IPS DF 6.9 (cell line): ENCODE data around the gene CAPZA3.
A peak's percentile ranks its signal among the peaks of the same experiment; 100 is the strongest.

Source experiments
- DNase-seq: peaks from one replicate; pipeline ENCODE4 v3.0.0-alpha.2; 2013; ENCODE audit warnings: low read depth, low spot score
- H3K27ac ChIP-seq: one replicate; pipeline ENCODE4 v1.5.1; 2013; ENCODE audit warnings: low read length, control low read depth
- H3K27me3 ChIP-seq: 2 replicates; pipeline ENCODE4 v1.6.1; 2013; ENCODE audit warnings: mild to moderate bottlenecking, low read length; ENCODE audit not compliant: control insufficient read depth, insufficient read depth
- H3K36me3 ChIP-seq: 2 replicates; pipeline ENCODE4 v1.6.1; 2013; ENCODE audit warnings: low read length; ENCODE audit not compliant: control insufficient read depth, insufficient read depth
- H3K4me1 ChIP-seq: 2 replicates; pipeline ENCODE4 v1.6.1; 2013; ENCODE audit warnings: low read length; ENCODE audit not compliant: control insufficient read depth, insufficient read depth
- H3K4me3 ChIP-seq: 2 replicates; pipeline ENCODE4 v1.5.1; 2013; ENCODE audit warnings: mild to moderate bottlenecking, low read length
- H3K9me3 ChIP-seq: 2 replicates; pipeline ENCODE4 v1.6.1; 2013; ENCODE audit warnings: low read length, inconsistent platforms; ENCODE audit not compliant: control insufficient read depth, insufficient read depth
- WGBS: extraction: QIAGEN DNeasy Blood & Tissue Kit; methylation state at CpG from one replicate; pipeline ENCODE4 v1.1.7; 2013; ENCODE audit warnings: mixed read lengths, missing lambda C conversion rate; ENCODE audit not compliant: insufficient read length, insufficient coverage; 5-methylcytosine and 5-hydroxymethylcytosine counted together

The CAPZA3 gene

DNA sequence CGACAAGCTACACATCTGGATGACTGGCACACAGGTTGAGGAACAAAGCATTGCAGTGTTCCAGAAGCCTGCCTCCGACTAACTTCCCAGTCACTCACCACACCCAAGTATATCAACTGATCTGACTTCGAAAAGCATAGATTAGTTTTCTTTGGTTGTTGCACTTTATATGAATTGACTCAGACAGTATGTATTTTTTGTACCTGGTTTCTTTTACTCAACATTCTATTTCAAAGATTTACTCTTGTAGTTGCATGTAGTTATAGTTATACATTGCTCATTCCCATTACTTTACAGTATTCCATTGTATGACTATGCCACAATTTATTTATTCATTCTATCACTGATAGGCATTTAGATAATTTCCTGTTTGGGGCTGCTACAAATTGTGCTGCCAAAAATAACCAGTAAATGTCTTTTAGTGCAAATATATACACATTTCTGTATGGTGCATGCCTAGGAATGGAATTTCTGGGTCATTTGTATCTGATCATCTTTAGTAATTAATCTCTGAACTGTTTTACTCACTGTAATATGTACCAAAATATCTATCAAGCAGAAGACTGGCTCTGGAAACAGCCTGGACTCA lies 17.9 kb upstream of the CAPZA3 start:
- Histone ChIP-seq H3K9me3 (no peaks in the 10 kb centered on the region), H3K36me3 (no peaks in the 10 kb centered on the region), H3K27me3 (no peaks in the 10 kb centered on the region), H3K27ac (no peak overlapping the region), H3K4me1 (no peaks in the 10 kb centered on the region), H3K4me3 (no peak overlapping the region)
- no CpG with 5 or more reads among the region's 3 CpGs for WGBS
- no peak for DNase-seq

DNA sequence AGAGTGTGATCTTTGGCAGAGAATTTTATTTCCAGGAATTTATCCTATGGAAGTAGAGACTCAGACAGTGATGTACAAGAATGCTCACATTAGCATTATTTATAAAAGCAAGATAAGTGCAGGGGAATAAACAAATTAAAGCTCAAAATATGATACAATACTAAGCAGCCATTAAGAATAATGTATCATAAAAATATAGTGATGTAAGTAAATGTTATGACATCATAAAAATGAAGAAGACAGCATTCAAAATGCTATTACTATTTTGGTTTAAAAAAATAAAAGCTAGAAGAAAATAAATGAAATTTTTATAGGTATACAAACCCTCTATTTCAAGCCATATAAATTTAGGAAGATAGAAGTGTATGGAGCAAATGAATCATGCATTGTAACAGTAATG lies 17.2 kb upstream of the CAPZA3 start:
- Histone ChIP-seq H3K27me3 (no peaks in the 10 kb centered on the region), H3K4me1 (no peaks in the 10 kb centered on the region), H3K4me3 (no peak overlapping the region), H3K9me3 (no peaks in the 10 kb centered on the region), H3K27ac (no peak overlapping the region), H3K36me3 (no peaks in the 10 kb centered on the region)
- no peak for DNase-seq

DNA sequence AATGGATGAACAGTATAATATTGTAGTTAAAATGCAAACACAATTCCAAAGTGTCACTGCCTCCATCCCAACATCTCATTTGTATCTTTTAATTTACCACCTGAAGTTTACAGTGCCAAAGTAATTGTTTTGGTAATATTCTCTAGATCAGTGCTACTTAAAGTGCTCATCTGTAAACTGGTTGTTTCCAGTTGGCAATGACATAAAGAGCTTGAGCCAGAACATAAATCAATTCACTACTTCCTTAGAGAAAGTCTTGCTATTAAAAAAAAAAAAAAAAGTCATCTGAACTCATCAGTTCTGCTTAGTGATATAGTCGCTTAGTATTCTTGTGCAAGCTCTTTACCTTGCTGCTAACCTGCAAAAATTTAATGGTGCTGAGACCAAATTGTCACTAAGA lies 16.5 kb upstream of the CAPZA3 start:
- no peak overlapping the region for H3K4me3 ChIP-seq
- no peaks in the 10 kb centered on the region for H3K27me3 ChIP-seq
- H3K36me3 ChIP-seq, result no peaks in the 10 kb centered on the region
- no CpG with 5 or more reads among the region's 1 CpG for WGBS
- no peak for DNase-seq
- no peak overlapping the region for H3K27ac ChIP-seq
- H3K9me3 ChIP-seq, result no peaks in the 10 kb centered on the region
- no peaks in the 10 kb centered on the region for H3K4me1 ChIP-seq

DNA sequence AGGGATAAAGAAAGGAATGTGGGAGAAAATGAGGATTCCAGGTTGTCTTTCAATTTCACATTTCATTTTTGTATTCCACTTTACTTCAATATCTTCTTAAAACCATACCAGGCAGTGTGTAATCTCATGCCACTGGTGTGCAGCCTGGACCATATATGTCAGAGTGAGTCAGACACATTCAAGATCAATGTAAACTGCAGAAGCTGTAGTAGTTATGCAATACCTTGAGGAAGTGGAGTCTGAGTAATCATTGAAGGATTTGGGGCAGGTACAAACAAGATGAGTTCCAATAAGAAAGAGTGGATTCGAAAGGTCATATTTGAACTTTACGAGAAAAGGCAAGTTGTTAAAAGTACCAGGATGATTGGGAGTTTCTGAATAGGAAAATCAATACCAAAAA lies 14.2 kb upstream of the CAPZA3 start:
- Histone ChIP-seq H3K27ac (no peak overlapping the region), H3K36me3 (no peaks in the 10 kb centered on the region), H3K4me3 (no peak overlapping the region), H3K4me1 (no peaks in the 10 kb centered on the region), H3K27me3 (no peaks in the 10 kb centered on the region), H3K9me3 (no peaks in the 10 kb centered on the region)
- DNase-seq, result no peak
- no CpG with 5 or more reads among the region's 2 CpGs for WGBS

DNA sequence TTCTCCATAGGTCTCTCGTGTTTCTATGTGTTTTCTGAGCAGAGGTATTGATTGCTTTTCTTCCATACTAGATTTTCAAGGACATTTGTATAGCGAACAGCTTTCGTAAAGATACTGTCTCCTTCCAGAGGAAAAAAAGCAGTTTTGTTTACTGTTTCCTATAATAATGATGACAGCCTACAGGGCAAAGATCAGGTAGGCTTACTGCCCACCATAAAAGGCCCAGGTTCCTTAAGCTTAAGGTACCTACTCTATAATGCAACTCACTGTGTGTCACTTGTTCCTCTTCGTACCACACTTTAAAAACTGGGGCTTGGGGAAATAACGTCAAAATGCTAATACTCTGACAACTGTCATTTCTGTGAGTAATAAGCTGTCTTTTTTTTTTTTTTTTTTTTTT lies 6.8 kb upstream of the CAPZA3 start:
- DNase-seq, result no peak
- no peak overlapping the region for H3K4me3 ChIP-seq
- H3K27me3 ChIP-seq, result no peaks in the 10 kb centered on the region
- H3K36me3 ChIP-seq, result no peaks in the 10 kb centered on the region
- WGBS, result no CpG with 5 or more reads among the region's 5 CpGs
- no peaks in the 10 kb centered on the region for H3K9me3 ChIP-seq
- no peaks in the 10 kb centered on the region for H3K4me1 ChIP-seq
- H3K27ac ChIP-seq, result no peak overlapping the region

DNA sequence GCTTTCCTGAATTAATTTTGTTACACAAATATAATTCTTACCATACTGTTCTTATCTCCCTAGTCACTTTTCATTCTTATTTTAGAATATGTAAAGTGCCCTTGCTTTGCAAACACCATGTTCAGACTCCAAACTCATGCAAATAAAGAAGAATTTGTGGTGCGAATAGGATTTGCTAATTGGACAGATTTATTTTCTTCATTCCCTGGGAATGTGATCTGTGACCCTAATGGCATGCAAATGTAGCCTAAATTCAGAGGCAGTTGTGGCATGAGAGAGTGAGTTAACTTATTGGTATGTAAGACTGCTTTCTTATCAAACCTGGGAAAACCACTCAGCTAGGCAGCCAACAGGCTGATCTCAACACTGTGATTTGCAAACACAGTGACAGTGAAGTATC lies 10.0 kb downstream of the CAPZA3 start:
- no peaks in the 10 kb centered on the region for H3K27me3 ChIP-seq
- DNase-seq, result no peak
- peaks cover 5% of the 10 kb centered on the region for H3K4me1 ChIP-seq
- H3K36me3 ChIP-seq, result no peaks in the 10 kb centered on the region
- no peak overlapping the region for H3K27ac ChIP-seq
- WGBS, result no CpG with 5 or more reads among the region's 1 CpG
- no peak overlapping the region for H3K4me3 ChIP-seq
- H3K9me3 ChIP-seq, result no peaks in the 10 kb centered on the region

DNA sequence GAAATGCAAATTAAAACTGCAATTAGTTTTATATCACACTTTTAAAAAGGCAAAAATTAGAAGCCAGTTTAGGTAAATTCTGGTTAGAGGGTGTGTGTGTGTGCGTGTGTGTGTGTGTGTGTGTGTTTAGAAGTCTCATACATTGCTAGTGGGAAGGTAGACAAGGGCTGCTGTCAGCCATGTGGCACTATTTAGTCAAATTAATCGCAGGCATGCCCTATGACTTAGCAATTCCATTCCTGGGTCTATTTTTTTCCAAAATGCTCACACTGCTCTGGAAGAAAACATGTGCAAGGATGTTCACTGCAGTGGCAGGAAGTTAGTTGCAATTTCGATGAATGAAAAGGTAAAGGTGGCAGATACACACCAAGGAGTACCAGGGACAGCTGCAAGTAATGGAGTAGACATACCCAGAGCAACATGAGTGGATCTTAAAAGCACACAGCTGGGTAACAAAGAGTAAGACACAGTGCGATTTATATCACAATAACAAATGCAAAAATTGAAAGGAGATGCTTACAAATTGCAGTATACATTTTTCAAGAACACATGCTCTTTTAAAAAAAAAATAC lies 11.6 kb downstream of the CAPZA3 start:
- no peaks in the 10 kb centered on the region for H3K36me3 ChIP-seq
- no peaks in the 10 kb centered on the region for H3K9me3 ChIP-seq
- H3K4me3 ChIP-seq, result no peak overlapping the region
- H3K4me1 ChIP-seq, result peaks cover 11% of the 10 kb centered on the region
- H3K27ac ChIP-seq, result no peak overlapping the region
- no peaks in the 10 kb centered on the region for H3K27me3 ChIP-seq
- DNase-seq, result no peak
- no CpG with 5 or more reads among the region's 4 CpGs for WGBS

DNA sequence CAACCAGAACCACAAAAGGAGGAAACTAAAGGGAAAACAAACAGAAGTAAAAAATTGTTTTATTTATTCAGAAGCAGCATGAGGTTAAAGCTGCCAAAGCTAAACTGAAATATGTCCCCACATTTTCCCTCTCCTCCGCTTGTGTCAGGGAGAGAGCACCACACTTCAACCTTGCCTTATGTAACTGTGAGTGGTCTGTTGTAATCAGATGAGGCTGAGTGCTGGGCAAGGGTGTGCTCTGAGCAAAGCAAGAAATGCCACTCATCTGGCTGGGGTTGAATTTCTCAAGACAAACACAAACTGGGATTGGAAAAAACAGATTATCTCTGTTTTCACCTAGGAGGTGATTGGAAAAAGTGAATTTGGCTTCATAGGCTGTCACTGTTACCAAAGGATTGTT lies 12.2 kb downstream of the CAPZA3 start:
- Histone ChIP-seq H3K27me3 (no peaks in the 10 kb centered on the region), H3K36me3 (no peaks in the 10 kb centered on the region), H3K9me3 (no peaks in the 10 kb centered on the region), H3K27ac (no peak overlapping the region), H3K4me3 (no peak overlapping the region), H3K4me1 (peaks cover 11% of the 10 kb centered on the region)
- no peak for DNase-seq
- no CpG with 5 or more reads among the region's 1 CpG for WGBS

DNA sequence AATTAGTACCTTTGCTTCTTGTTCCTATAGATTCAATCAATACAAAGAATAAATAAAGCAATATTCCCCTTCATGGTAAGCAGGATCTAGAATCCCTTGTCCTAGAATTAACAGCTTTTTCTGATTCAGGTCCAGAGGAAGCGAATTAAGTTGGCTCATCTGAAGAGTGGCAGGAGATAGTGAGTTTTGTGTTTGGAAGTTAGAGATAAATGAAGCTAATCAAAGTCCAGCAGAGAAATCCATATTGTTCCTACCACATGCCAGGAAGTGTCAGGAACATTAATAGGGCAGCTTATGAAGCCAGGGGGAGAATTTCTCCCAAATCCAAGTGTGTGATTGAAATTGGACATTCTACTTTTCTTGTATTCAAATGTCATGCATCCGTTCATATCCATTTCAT lies 13.9 kb downstream of the CAPZA3 start:
- H3K27me3 ChIP-seq, result no peaks in the 10 kb centered on the region
- H3K27ac ChIP-seq, result no peak overlapping the region
- H3K9me3 ChIP-seq, result no peaks in the 10 kb centered on the region
- H3K36me3 ChIP-seq, result no peaks in the 10 kb centered on the region
- DNase-seq, result no peak
- WGBS, result no CpG with 5 or more reads among the region's 2 CpGs
- peaks cover 11% of the 10 kb centered on the region for H3K4me1 ChIP-seq
- H3K4me3 ChIP-seq, result no peak overlapping the region

DNA sequence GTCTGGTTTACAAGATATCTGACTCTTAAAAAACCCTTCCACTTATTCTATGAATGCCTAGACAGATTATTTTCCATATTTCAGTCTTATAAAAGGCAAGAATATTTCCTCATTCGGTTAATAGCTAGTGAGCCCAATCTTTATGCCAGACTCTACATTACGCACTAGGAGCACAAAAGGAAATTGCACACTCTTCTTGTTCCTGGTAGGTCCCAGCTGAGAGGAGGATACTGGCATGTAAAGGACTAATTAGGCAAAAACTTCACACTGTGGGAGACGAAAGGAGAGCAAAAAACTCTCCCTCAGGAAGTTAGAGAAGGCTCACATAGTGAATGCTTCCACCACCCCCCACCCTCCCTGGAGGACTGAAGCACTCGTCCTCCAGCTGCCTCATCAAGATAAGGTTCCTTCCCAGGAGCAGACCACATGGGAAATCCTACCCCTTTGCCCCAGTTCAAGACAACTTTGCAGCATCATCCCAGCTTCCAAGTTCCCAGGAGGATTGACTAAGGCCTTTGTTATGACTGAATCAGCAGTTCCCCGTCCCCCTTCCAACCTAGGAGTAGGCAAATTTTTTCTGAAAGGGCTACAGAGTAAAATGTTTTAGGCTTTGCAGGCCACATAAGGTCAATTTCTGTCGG lies 14.5 kb downstream of the CAPZA3 start:
- no CpG with 5 or more reads among the region's 6 CpGs for WGBS
- H3K4me3 ChIP-seq, result no peak overlapping the region
- H3K4me1 ChIP-seq, result peaks cover 11% of the 10 kb centered on the region
- no peaks in the 10 kb centered on the region for H3K36me3 ChIP-seq
- H3K27ac ChIP-seq, result peak overlapping the region; percentile 65
- no peaks in the 10 kb centered on the region for H3K27me3 ChIP-seq
- no peaks in the 10 kb centered on the region for H3K9me3 ChIP-seq
- no peak for DNase-seq

DNA sequence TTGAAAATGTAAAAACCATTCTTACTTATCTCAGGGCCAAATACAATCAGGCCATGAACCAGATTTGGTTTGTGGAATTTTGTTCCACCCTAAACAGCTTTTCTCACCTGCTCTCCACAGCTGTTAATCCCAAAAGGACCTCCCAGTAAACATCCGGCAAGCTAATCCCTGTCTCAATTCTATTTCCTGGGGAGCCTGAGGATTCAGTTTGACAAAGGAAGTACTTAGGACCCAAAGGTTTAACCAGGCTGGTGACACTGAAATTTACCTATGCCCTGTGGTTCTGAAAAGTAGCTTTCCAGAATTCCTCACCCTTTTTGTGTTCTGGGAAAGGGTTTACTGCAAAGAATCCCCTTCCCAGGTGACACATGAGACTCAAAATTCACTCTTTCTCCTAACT lies 15.0 kb downstream of the CAPZA3 start:
- H3K4me1 ChIP-seq, result peaks cover 11% of the 10 kb centered on the region
- H3K27me3 ChIP-seq, result no peaks in the 10 kb centered on the region
- H3K9me3 ChIP-seq, result no peaks in the 10 kb centered on the region
- no peak overlapping the region for H3K4me3 ChIP-seq
- WGBS, result no CpG with 5 or more reads among the region's 1 CpG
- no peak overlapping the region for H3K27ac ChIP-seq
- DNase-seq, result no peak
- H3K36me3 ChIP-seq, result no peaks in the 10 kb centered on the region
